ENCODE data around the gene RAB6B.

GRCh38 chr3:133928136-133928893, 32.6 kb upstream of the RAB6B start:
- no peak for TF ChIP-seq EZH2 (IDR thresholded peaks at IDR 0.05; ENCODE audit: low read depth)
- TF ChIP-seq, protein P1, sequence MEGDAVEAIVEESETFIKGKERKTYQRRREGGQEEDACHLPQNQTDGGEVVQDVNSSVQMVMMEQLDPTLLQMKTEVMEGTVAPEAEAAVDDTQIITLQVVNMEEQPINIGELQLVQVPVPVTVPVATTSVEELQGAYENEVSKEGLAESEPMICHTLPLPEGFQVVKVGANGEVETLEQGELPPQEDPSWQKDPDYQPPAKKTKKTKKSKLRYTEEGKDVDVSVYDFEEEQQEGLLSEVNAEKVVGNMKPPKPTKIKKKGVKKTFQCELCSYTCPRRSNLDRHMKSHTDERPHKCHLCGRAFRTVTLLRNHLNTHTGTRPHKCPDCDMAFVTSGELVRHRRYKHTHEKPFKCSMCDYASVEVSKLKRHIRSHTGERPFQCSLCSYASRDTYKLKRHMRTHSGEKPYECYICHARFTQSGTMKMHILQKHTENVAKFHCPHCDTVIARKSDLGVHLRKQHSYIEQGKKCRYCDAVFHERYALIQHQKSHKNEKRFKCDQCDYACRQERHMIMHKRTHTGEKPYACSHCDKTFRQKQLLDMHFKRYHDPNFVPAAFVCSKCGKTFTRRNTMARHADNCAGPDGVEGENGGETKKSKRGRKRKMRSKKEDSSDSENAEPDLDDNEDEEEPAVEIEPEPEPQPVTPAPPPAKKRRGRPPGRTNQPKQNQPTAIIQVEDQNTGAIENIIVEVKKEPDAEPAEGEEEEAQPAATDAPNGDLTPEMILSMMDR (conservative IDR thresholded peaks at IDR 0.05) = no peak

All from PC-9 (cell line).